ENCODE results near the gene RCSD1. TPM values are rescaled to one million over a fixed set of nuclear protein-coding genes. Genes with fewer than 3 reads are reported as not detected.

The RCSD1 gene
- total RNA-seq, 4 donors from 2014 or later: 2.4 to 8.7 (median 4.4) TPM

DNA sequence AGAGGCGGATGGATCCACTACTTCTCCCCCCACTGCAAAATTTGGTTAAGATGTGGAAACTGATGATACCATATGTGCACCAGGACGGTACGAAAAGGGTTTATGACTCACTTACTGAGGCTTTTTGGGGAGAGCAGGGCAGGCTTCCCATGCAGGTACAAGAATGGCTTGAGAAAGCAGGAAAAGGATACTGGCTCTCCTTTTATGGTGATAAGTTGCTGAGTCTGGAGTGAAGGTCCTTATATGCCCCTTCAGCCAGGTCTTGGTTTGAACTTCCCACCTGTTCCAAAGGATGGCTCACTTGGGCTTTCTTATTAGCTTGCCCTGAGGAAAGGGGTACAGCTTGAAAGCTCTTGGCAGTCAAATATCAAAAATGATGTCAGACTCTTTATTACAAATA lies 114.9 kb downstream of the RCSD1 start:
- H3K4me3 ChIP-seq (ENCODE audit: low read depth, poor library complexity, severe bottlenecking): no peak overlapping the region
- no peak for DNase-seq (ENCODE audit: low spot score in 2 of 2)
- no peak for TF ChIP-seq POLR2A (IDR thresholded peaks at IDR 0.05)
- TF ChIP-seq, protein P1, sequence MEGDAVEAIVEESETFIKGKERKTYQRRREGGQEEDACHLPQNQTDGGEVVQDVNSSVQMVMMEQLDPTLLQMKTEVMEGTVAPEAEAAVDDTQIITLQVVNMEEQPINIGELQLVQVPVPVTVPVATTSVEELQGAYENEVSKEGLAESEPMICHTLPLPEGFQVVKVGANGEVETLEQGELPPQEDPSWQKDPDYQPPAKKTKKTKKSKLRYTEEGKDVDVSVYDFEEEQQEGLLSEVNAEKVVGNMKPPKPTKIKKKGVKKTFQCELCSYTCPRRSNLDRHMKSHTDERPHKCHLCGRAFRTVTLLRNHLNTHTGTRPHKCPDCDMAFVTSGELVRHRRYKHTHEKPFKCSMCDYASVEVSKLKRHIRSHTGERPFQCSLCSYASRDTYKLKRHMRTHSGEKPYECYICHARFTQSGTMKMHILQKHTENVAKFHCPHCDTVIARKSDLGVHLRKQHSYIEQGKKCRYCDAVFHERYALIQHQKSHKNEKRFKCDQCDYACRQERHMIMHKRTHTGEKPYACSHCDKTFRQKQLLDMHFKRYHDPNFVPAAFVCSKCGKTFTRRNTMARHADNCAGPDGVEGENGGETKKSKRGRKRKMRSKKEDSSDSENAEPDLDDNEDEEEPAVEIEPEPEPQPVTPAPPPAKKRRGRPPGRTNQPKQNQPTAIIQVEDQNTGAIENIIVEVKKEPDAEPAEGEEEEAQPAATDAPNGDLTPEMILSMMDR (IDR thresholded peaks at IDR 0.05): no peak
- intact Hi-C loops (cut with DNase I; ENCODE audit: low total_unique reads): no loop called here
- WGBS, 2 donors: 76 to 84% methylated on average over 3 of the region's 3 CpGs

DNA sequence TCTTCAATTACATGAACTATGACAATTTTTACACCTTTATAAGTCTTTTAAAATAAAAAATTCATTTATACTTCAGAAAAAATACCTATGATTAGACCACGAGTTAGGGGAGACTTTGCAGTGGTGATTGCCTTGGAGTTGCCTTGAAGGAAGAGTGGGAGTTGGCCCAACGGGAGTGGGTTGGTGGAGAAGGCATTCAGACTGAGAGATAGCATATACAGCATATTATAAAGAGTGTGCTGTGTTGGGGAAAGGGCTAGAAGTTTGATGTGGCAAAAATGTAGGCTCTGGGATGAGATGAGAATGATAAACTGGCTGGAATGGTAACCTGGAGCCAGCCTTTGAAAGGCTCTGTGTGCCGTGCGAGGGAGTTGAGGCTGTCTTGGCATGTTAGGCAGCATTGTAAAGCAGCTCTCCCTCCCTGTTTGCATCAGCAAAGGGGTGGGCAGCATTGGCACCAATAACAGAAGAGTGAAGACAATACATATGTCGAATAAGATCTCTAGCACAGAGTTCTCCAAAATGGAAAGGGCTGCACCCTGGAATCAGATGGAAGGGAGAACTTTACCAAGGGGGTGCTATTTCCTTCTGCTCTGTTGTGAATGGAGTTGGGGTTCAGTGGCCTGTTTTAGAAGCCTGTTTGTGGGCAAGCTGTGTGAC lies 116.1 kb downstream of the RCSD1 start:
- WGBS, 2 donors: 57 to 65% methylated on average over 5 of the region's 5 CpGs
- no peak for DNase-seq (ENCODE audit: low spot score in 2 of 2)
- intact Hi-C loops (cut with DNase I; ENCODE audit: low total_unique reads): no loop called here
- TF ChIP-seq, protein P1 (IDR thresholded peaks at IDR 0.05): no peak
- TF ChIP-seq POLR2A (IDR thresholded peaks at IDR 0.05): no peak
- no peak overlapping the region for H3K4me3 ChIP-seq (ENCODE audit: low read depth, poor library complexity, severe bottlenecking)

DNA sequence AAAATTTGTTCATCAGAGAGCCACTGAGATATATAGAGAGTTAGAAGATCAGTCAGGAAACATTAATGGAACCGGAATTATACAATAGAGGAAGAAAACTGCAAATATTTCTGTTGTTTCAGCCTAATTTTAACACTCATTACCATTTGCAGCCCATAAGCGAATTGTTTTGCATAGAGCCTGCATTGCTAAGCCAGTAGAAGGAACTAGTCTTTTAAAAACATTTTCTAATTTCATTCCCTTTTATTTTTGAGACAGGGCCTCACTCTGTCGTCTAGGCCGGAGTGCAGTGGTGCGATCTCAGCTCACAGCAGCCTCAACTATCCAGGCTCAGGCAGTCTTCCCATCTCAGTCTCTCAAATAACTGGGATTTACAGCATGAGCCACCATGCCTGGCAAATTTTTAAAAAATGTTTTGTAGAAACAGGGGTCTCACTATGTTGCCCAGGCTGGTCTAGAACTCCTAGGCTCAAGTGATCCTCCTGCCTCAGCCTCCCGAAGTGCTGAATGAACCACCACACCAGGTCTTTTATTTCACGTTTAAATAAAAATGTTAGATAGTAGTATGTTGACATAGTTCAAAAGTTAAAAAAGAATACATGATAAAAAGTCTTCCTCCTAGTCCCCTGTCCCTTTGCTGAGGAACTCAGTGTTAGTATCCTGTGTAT lies 117.1 kb downstream of the RCSD1 start:
- DNase-seq (ENCODE audit: low spot score in 2 of 2): no peak
- TF ChIP-seq, protein P1 (IDR thresholded peaks at IDR 0.05): no peak
- no peak for TF ChIP-seq POLR2A (IDR thresholded peaks at IDR 0.05)
- intact Hi-C loops (cut with DNase I; ENCODE audit: low total_unique reads): no loop called here
- no peak overlapping the region for H3K4me3 ChIP-seq (ENCODE audit: low read depth, poor library complexity, severe bottlenecking)
- 86 to 87% methylated on average over 7 of the region's 7 CpGs for WGBS, 2 donors

DNA sequence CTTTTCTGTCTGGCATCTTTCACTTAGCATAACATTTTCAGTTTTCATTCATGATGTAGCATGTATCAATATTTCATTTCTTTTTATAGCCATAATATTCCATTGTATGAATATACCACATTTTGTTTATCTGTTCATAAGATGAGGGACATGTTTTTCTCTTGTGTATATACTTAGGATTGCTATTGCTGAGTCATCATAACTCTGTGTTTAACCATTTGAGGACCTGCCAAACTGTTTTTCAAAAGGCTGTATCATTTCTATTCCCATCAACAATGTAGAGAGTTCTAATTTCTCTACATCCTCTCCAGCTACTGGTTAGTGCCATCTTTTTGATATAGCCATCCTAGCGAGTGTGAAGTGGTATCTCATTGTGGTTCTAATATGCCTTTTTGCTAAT lies 118.0 kb downstream of the RCSD1 start:
- DNase-seq (ENCODE audit: low spot score in 2 of 2): no peak
- intact Hi-C loops (cut with DNase I; ENCODE audit: low total_unique reads): no loop called here
- TF ChIP-seq POLR2A (IDR thresholded peaks at IDR 0.05): no peak
- TF ChIP-seq, protein P1 (IDR thresholded peaks at IDR 0.05): no peak
- H3K4me3 ChIP-seq (ENCODE audit: low read depth, poor library complexity, severe bottlenecking): no peak overlapping the region
- WGBS, 2 donors: 93 to 96% methylated on average over 1 of the region's 1 CpG

DNA sequence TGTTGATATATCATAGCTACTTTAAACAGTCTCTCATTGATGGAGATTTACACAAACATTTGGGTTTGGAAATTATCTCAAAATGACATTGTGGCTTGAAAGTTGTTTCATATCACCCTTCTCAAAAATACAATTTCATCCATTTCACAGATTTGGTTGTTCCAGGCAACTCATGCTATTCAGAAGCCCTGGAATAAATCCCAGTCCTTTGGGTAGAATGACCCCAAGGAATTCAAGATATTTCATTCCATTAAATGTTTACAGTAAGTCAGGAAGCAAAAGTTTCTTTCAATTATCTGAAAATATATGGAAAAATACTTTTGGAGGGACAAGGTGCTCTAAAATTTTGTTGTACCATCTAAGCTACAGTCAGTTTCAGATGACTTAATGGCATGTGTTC lies 118.9 kb downstream of the RCSD1 start:
- no peak for TF ChIP-seq POLR2A (IDR thresholded peaks at IDR 0.05)
- TF ChIP-seq, protein P1 (IDR thresholded peaks at IDR 0.05): no peak
- no peak for DNase-seq (ENCODE audit: low spot score in 2 of 2)
- no peak overlapping the region for H3K4me3 ChIP-seq (ENCODE audit: low read depth, poor library complexity, severe bottlenecking)
- intact Hi-C loops (cut with DNase I; ENCODE audit: low total_unique reads): no loop called here

Measured in lower leg skin (tissue), 4 donors.